OCI-M2 (cell line): ENCODE results near the gene SPO11.

Experiments
- DNase-seq: peaks from one replicate; lab custom pipeline; 2025; ENCODE audit not compliant: unreplicated experiment; lab: John Stamatoyannopoulos, UW

The SPO11 gene

DNA sequence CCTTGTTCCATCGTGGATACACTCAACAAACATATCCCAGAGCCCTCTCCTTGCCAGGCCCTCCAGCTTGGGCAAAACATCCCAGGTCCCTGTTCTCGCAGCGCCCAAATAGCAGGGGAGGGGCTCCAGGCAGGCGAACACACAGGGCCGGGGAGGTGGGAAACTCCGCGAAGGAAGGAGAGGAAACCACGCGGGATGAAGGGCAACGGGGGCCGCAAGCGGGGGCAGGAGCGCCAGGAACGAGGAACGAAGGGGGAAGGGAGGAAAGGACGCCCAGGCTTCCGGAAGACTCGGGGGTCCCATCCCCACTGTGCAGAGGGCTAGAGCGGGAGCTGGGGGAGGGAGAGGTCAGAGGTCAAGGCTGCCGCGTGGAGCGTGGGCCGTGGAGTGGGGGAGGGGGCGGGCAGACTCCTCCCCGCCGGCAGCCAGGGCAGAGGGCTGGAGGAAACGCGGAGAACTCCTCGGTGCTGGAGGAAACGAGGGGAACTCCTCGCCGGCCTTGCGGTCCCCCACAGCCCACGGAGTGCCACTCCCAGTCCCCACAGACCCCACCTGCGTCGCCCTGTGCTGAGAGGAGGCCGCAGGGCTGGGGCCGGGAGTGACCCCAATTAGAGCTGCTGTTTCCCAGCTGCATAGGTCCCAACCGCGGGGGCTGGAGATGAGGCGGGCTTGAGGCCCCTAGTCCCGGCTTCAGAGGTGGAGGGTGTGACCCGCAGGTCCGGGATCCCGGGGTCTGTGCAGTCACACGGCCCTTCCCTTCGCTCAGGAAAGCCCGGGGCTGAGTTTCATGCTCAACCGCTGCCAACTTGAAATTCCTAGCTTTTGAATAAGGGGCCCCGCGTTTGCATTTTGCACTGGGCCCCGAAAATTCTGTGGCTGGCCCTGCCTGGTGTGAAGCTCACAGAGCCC is 60.3 kb downstream of the SPO11 start:
- no peak for DNase-seq

DNA sequence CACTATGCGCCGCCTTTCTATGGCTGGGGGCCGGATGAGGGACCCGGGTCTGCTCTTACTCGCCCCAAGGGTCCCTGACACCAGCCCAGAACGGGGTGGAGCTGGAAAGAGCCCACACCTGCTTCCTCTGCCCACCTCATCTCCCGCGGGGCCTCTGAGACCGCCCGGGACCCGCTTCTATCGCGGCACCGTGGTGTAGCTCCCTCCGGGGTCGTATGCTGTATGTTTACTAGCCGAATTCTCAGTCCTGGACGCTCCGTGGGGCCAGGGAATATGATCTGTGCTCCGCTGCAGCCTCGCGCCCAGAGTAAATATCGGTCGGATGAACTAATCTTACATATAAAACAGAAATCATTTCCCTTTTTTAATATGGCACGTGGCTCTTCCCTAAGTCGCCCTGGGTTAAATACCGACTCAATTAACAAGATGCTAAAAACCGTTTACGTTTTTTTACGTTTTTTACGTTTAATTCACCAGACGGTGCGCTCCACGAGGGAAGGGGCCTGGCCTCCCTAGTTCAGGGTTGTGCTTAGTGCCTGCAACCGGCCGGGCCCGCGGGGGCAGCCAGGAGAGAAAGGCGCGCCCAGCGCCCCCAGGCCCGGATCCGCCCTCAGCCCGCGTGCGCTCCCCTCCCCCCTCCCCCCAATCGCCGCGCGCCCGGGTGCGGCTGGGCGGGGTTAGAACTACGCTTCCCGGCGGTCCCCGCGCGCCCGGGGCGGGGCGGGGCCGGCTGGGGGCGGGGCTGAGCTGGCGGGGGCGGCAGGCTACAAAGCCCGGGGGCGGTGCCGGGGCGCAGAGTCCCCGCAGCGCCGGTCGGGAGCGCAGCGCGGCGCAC is 61.2 kb downstream of the SPO11 start, which contains the start of gene RBM38:
Gene RBM38 (plus strand): TSS at position 793 of the 835 bp plus-strand sequence. CDS start 186 bp downstream, outside the sequence.
- peak; percentile 67 for DNase-seq

DNA sequence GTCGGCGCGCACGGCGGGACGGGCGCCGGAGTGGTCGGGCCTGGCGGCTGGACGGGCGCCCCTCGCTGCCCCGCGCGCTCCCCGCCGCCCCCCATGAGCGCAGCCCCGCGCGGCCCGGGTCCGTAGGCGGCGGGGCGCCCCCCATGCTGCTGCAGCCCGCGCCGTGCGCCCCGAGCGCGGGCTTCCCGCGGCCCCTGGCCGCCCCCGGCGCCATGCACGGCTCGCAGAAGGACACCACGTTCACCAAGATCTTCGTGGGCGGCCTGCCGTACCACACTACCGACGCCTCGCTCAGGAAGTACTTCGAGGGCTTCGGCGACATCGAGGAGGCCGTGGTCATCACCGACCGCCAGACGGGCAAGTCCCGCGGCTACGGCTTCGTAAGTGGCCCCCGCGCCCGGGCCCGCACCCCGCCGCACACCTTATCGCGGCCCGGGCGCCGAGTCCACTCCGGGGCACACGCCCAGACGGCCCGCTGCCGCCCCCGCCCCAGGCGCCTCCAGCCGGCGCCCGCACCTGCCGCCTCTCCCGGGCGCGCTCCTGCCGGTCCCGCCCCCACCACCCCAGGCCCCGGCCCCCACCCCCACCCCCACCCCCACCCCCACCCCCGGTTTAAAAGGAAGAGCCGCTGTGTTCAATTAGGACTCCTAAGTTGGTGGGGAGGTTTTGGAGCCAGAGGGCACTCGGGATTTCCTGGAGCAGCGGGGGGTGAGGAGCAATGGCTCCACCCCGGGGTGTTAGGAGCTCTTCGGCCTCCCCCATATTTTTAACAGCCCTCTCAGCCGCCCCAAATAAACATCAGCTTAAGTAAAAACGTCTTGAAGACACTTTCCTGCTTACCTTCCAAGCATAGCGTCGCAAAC is 62.1 kb downstream of the SPO11 start:
- DNase-seq: no peak

DNA sequence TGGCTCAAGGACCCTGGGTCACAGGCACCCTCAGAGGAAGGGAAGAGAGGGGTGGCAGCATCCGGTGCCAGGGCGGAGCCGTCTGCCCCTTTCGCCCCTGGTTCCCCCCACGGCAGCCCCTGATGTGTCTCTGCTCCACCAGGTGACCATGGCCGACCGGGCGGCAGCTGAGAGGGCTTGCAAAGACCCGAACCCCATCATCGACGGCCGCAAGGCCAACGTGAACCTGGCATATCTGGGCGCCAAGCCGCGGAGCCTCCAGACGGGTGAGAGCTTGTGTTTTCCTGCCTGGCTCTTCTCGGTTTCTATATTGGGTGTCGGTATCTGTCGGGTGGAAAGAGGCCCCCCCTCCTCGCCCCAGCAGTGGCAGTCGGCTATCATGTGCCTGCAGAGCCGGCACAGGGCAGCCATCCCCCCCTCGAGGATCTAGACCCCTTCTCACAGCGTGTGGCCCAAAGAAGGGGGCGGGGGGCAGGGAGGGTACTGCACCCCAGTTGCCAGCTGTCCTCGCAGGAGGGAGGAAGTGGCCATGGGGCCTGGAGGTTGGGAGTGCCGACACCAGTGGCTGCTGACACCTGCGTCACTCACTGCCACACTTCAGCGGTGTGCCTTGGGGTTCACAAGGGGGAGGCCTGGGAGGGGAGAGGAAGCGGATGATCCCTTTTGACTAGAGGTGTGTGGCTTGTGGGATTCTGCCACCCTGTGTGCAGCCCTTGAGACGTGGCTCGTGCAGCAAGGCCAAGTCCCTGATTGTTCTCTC is 63.1 kb downstream of the SPO11 start:
- no peak for DNase-seq
